Epithelial cell of proximal tubule (primary cell): ENCODE results near the gene CUX1. TPM values are rescaled to one million over a fixed set of nuclear protein-coding genes. Genes with fewer than 3 reads are reported as not detected.

Experiments used
- DNase-seq: peaks from one replicate; pipeline ENCODE4 v3.0.0-alpha.2; 2011; ENCODE audit warnings: low read depth
- H3K4me3 ChIP-seq: 2 replicates; pipeline ENCODE4 v1.5.1; 2011; ENCODE audit warnings: low read depth, mild to moderate bottlenecking, low read length
- CTCF ChIP-seq: conservative IDR thresholded peaks from 2 replicates; pipeline ENCODE4 v1.5.1; 2012; ENCODE audit warnings: low read depth, mild to moderate bottlenecking, low read length
- total RNA-seq: library from RNA; depleted of rRNA; stranded (reverse); fragments of >200 nt; gene quantifications from 2 replicates; pipeline ENCODE4 v1.2.3, GENCODE V29; 2015

Gene CUX1
- 24.6 and 37.3 TPM in 2 replicates for total RNA-seq

GRCh38 chr7:101817471-101818286, at the start of gene CUX1:
TSS of gene CUX1 (plus strand) at chr7:101817626. CDS start at chr7:101817640, 14 bp downstream.
- TF ChIP-seq CTCF: no peak
- DNase-seq: no peak
- H3K4me3 ChIP-seq: peak within 1 kb of the TSS; percentile 67

GRCh38 chr7:101768280-101768679, 49.1 kb upstream of the CUX1 start:
- TF ChIP-seq CTCF: no peak
- H3K4me3 ChIP-seq: no peak overlapping the region
- no peak for DNase-seq

- no peak for DNase-seq
- no peak for TF ChIP-seq CTCF
- no peak overlapping the region for H3K4me3 ChIP-seq
These were observed 47.0 kb upstream of the CUX1 start for GRCh38 chr7:101770466-101770865.

- no peak for TF ChIP-seq CTCF
- no peak overlapping the region for H3K4me3 ChIP-seq
- DNase-seq: no peak
These were observed 44.8 kb upstream of the CUX1 start for GRCh38 chr7:101772508-101773211.

GRCh38 chr7:101775181-101775580, 42.2 kb upstream of the CUX1 start:
- DNase-seq: no peak
- no peak for TF ChIP-seq CTCF
- H3K4me3 ChIP-seq: no peak overlapping the region

- TF ChIP-seq CTCF: no peak
- no peak overlapping the region for H3K4me3 ChIP-seq
- no peak for DNase-seq
These were observed 39.3 kb upstream of the CUX1 start for GRCh38 chr7:101778026-101778580.
